NCI-H1417 (cell line): ENCODE results near the gene GATA5.

Experiments used
- DNase-seq, 3 experiments: peaks; one replicate each; lab custom pipeline; 2025; lab: John Stamatoyannopoulos, UW

Gene GATA5

GRCh38 chr20:62454904-62455636, 20.7 kb downstream of the GATA5 start:
- no peak for DNase-seq

- no peak for DNase-seq
These were observed 22.5 kb downstream of the GATA5 start for GRCh38 chr20:62453186-62453808.

GRCh38 chr20:62452475-62453095, 23.2 kb downstream of the GATA5 start:
- DNase-seq = no peak

DNA sequence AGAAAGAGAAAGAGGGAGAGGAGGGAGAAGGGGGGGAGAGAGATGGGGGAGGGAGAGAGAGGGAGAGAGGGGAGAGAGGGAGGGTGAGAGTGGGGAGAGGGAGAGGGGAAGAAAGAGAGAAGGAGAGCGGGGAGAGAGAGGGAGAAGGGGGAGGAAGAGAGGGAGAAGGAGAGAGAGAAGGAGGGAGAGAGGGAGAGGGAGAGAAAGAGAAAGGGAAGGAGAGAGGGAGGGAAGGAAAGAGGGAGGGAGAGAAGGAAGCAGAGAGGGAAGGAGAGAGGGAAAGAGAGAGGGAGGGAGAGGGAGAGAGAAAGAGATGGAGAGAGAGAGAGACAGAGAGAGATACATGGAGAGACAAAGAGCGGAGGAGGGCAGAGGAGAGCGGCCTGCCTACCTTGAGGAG, 23.8 kb downstream of the GATA5 start:
- no peak for DNase-seq

DNA sequence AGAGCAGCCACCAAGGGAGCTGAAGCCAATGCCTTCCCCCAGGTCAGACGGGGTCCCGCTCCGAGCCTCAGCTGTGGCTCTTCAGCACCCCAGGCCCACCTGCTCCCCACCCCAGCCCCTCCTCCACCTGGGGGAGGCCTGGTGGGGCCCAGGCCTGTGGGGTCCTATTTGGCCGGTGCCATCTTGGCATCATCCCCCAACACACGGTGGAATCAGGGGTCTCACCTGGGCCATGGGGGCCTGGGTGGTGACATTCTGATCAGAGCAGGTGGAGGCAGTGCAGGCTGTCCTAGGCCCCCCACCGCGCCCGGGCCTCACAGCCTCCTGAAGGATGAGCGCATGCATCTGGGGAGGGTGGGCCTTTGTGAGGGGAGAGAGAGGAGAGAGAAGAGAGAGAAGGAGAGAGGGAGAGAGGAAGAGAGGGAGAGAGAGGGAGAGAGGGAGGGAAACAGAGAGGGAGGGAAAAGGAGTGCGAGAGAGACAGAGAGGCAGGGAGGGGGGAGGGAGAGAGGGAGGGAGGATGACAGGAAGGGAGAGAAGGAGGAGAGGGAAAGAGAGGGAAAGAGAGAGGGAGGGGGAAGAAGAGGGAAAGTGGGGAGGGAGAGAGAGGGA, 24.5 kb downstream of the GATA5 start:
- DNase-seq = no peak

GRCh38 chr20:62449951-62450691, 25.7 kb downstream of the GATA5 start:
- DNase-seq = no peak

DNA sequence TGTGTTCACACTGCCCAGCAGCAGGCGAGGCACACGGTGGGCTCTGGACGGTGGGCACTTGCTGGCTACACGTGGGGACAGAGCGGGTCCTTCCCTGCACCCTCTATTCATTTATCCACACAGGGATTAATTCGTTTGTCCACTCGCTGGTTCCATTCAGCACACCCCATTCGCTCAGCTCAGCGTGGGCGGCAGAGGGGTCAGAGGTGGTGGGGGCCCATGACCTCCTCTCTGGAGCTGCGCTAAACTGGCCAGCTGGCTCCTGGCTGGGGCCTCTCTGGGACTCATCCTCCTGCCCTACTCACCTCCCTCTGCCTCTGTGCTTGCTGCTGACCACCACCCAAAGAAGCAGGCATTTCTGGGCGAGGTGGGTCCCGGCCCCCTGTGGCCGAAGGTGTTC, 27.0 kb downstream of the GATA5 start:
- no peak for DNase-seq

GRCh38 chr20:62448038-62448437, 27.8 kb downstream of the GATA5 start:
- no peak for DNase-seq

DNA sequence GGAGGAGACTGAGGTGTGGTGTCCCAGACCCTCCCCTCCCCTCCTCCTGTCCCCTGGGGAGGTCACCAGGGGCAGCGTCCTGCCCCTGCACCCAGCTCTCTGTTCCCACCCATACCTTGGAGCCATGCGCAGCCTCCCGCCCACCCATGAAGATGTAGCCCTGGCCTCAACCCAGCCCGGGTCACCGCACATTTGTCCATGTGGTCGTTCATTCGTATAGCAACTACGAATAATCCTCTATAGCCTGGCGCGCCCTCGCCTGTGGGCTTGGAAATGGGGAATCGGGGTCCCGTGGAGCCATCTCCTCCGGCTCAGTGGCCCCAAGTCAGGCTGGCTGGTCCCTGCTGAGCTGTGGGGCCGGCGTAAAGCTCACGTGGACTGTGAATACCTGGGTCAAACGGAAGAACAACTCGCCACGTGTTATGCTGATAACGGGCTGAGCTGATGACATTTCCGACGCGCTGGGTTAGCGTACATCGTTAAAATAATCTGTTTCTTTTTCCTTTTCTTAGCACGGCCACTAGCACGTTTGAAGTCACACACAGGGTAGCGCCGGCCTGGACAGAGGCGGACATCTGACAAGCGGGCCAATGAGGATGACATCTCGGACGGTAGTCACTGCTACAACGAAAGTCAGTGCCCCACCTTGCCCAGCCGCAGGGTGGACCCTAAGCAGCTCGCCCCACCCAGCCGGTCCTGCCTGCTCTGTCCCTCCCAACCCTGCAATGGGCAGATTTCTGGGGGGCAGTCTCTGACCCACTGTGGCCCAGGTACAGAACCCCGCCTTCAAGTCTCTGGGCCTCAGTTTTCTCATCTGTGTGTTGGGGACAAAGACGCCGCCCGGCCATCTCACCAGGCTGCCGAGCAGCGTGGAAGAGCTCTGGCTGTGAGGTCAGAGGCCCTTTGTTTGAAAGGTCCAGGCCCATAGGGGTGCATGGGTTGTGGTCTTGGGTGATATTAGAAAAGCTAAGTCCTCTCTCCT, 28.6 kb downstream of the GATA5 start:
- no peak for DNase-seq

- no peak for DNase-seq
These were observed 29.3 kb downstream of the GATA5 start for GRCh38 chr20:62446481-62446880.

DNA sequence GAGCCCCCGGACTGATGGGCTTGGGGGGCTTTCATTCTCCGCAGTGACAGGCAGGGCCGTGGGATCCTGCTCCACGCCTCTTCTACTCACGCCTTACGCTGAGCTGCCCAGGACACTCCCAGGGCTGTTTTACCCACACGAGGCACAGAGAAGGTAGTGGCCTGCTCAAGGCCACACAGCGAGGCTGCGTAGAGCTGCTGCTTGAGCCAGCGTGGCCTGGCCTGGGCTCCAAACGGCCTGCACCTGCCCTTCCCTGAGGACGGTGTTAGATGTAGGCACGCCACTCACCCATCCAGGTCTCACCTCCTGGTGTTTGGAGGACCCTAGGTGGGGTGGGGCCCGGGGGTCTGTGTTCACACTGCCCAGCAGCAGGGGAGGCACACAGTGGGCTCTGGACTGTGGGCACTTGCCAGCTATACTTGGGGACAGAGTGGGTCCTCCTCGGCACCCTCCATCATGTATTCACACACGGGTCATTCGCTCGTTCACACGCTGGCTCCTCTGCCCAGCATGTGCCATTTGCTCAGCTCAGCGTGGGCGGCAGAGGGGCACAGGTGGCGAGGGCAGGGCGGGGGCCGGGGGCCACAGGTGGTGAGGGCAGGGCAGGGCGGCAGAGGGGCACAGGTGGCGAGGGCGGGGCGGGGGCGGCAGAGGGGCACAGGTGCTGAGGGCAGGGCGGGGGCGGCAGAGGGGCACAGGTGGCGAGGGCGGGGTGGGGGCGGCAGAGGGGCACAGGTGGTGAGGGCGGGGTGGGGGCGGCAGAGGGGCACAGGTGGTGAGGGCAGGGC, 30.0 kb downstream of the GATA5 start:
- peak in 1 of 3 experiments; percentile 20 for DNase-seq

- DNase-seq = no peak
These were observed 31.5 kb downstream of the GATA5 start for GRCh38 chr20:62444286-62444685.

- DNase-seq = no peak
These were observed 33.7 kb downstream of the GATA5 start for GRCh38 chr20:62441987-62442539.

DNA sequence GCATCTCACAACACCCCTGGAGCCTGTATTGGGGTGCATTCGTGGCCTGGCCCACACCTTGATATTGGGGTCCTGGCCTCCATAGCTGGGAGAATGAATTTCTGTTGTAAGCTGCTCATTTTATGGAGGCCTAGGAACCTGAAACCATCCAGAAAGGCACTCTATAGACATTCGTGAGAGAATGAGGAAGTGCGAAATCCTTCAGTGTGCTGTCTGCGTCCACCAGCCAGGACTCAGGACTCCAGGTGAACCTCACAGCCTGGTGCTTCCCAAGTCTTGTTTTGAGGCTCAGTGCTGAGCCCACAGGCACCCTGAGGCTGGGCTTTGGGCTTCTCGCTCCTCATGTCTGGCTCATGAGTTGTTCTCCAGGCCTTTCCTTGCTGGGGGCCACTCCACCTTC, 36.6 kb downstream of the GATA5 start:
- no peak for DNase-seq

- peak in 1 of 3 experiments; percentile 89 for DNase-seq
These were observed 37.9 kb downstream of the GATA5 start for GRCh38 chr20:62437927-62438326.

DNA sequence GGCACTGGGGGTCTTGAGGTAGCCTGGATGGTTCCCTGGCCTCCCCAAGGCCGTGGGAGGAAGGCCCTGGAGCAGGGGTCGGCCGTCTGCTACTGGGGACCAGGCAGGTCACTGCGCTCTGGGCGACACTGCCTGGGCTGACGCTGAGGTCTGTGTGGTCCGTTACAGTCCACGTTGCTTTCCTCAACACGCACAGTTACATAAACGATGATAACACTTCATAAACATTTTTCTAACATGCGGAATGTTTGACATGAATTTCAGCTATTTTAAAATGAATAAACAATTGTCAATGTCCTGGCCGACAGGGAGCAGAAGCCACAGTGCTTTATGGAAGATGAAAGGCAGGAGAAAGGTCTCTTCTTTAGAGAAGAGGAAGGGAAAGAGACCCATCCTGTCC, 38.3 kb downstream of the GATA5 start:
- DNase-seq = no peak

DNA sequence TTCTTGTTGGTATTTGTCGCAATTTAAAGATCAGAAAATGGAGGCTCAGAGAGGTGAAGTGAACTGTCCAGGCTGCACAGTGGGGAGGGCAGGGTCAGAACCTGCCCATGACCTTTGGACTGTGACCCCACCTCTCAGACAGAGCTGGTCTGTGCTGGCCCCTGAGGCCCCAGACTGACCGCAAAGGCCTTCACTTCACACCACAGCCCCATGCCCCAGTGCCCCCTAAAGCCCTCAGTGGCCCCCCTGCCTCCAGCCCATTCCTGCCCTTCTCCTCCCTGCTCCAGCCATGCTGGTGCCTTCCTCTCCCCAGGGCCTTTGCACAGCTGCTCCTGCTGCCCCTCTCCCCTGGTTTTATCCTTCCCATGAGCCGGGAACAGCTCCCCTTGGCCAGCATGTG, 39.1 kb downstream of the GATA5 start:
- DNase-seq = no peak

DNA sequence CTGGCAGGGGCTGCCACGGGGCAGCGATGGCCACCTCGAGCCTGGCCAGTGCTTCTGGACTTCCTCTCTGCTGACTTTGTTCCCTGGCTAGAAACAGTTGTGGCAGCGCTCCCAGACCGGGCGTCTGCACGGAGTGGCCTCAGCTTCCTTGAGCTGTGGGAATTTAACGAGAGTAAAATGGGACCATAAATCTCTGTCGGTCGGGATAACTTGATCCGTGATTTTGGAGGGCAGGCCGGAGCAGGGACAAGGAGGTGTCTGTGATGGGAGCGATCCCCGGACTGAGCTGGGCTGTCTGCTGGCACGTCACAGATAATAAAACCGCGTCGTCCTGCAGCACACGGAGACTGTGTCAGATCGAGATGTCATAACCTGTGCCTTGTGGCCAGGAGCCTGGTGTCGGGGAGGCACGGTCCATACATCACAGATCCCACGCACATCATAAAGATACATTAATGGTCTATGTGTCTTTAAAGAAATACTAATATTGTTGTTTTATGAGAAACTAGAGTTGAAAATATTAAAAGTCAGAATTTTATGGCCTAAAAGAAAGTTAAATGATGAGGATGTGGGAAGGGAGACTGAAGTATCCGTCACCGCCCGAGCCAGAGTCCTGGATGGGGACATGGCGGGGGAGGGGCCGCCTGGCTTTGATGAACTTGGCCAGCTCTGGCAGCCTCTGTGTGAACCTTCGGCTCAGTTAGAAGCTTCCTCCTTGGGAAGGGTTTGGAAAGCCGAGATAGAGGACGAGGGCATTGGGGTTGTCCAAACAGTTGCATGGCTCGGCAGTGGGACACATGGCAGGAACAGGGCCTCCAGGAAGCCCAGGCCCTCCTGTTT, 41.9 kb downstream of the GATA5 start:
- DNase-seq = no peak

- peak in 1 of 3 experiments; percentile 43 for DNase-seq
These were observed 44.8 kb downstream of the GATA5 start for GRCh38 chr20:62430866-62431447.
